LNCAP (cell line): Measurements from ENCODE around the gene BRSK1.

Experiments
- CTCF ChIP-seq: fragments of 450-650 bp; IDR thresholded peaks from 2 replicates; pipeline ENCODE4 v1.5.1; 2017; ENCODE audit warnings: mild to moderate bottlenecking

Gene BRSK1

GRCh38 chr19:55270172-55270942 is 13.4 kb upstream of the BRSK1 start:
- TF ChIP-seq CTCF = no peak

DNA sequence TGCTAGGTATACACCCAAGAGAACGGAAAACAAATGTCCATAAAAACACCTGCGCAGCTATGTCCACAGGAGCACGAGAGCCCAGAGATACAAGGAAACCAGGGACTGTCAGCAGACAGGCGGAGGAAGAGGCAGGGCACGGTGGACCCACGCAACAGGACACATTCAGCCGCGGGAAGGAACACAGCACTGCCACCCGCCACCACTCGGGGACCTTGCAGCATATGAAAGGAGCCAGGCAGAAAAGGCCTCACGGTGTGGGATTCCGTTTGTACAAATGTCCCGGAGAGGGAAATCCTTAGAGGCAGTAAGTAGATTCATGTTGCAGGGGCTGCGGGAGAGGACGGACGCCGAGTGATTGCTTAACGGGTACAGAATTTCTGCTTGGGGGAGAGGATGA is 11.7 kb upstream of the BRSK1 start:
- TF ChIP-seq CTCF = no peak

DNA sequence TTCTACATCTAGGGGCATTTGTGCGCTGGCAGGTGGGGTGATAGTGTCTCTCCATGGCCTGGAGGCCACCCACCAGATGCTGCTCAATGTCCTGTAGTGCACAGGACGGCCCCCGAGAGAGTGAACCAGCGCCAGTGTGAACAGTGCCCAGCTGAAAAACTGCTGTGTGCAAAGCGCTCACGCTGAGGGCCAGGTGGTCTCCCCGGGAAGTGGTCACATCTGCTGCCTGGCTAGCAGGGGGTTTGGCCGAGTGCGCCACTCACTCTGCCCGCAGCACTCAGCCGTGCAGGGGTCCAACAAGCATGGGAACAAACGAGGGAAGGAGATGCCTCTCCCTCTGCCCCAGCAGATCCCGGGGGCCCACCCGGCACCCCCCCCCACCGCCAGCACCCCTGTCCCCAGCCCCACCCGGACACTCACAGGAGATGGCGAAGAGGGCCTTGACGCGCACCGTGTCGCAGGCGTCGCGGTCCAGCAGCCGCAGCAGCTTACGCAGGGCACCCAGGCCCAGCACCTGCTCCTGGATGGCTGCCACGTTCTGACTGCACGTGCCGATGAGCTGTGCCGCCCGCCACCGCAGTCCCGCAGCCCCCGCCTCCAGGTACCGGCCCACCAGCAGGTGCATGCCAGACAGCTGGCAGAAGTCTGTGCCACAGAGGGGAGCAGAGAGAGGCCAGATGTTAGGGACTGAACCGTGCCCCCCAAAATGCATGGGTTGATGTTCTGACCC is 9.7 kb upstream of the BRSK1 start:
- TF ChIP-seq CTCF = no peak

DNA sequence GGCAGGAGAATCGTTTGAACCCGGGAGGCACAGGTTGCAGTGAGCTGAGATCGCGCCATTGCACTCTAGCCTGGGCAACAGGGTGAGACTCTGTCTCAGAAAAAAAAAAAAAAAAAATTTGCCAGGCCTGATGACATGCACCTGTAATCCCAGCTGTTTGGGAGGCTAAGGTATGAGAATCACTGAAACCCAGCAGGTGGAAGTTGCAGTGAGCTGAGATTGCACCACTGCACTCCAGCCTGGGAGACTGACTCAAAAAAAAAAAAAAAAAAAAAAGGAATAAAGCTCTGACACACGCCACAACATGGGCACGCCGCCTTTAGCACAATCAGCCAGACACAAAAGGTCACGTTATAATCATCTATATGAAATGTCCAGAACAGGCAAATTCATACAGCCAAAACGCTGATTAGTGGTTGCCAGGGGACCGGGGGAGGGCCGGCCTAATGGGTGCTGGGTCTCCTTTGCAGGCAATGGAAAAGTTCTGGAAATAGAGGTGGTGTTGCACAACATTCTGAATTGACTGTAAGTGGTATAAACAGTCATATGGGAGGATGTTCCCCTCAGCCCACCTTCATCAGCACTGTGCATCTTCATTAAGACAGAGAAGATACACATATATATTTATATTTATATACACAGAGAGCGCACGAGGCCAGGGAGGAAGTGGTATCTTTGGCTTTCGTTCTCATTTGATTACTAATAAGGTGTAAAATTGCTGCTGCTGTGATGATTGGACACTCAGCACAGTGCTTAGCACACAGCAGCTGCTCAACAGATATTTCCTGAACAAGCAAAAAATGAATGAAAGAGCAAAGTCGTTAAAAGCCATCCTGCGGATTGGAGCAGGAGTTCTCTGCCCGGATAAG is 7.7 kb upstream of the BRSK1 start:
- TF ChIP-seq CTCF = no peak

GRCh38 chr19:55276720-55277430 is 6.9 kb upstream of the BRSK1 start:
- TF ChIP-seq CTCF = no peak

GRCh38 chr19:55277494-55277893 is 6.3 kb upstream of the BRSK1 start:
- no peak for TF ChIP-seq CTCF
